Breast epithelium (tissue), 3 donors: ENCODE measurements around the gene PEX16.

Source experiments
- CTCF ChIP-seq, 3 donors: fragments of 450-650 bp; IDR thresholded peaks; one replicate each; pipeline ENCODE4 v1.5.1; 2016 to 2017; ENCODE audit warnings: antibody characterized with exemption in 3 of 3, mild to moderate bottlenecking in 3 of 3, moderate library complexity in 3 of 3
- POLR2A ChIP-seq: fragments of 450-650 bp; IDR thresholded peaks from one replicate; pipeline ENCODE4 v1.6.1; 2016; ENCODE audit warnings: antibody characterized with exemption, mild to moderate bottlenecking, moderate library complexity

GRCh38 chr11:45930031-45930794 lies 12.5 kb upstream of the PEX16 start:
- TF ChIP-seq CTCF (IDR thresholded peaks at IDR 0.05) (no peak), POLR2A (no peak)
